Measurements from ENCODE around the gene THAP12.

Gene THAP12

DNA sequence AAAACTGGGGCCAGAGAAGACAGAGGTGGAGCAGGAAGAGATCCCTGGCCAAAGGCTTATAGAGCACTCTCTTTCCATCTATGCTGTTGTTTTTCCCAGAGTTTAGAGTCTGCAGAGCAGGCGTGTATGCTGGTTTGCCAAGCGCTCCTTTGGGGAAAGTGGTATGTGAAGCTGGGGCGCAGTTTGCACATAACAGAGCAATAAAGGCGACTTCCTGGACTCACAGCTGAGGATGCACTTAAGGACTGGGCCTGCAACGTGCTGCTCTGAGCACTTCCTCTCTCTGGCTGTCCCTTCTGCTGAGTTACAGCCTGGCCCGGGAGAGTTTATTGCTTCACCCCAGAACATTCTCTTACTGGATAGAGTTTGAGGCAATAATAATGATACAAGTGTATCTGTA is 41.7 kb downstream of the THAP12 start:
- peak; percentile 47 to 60 for DNase-seq (ENCODE audit: low read depth in 2 of 2)
- no peak overlapping the region for H3K4me3 ChIP-seq (replicated peaks in 1 of 2; ENCODE audit: low read depth in 2 of 2, low read length in 2 of 2)
- no peak for TF ChIP-seq CTCF (IDR thresholded peaks at IDR 0.05; ENCODE audit: low read depth, low read length)

GRCh38 chr11:76337923-76338322 is 43.0 kb downstream of the THAP12 start:
- no peak for TF ChIP-seq CTCF (IDR thresholded peaks at IDR 0.05; ENCODE audit: low read depth, low read length)
- DNase-seq (ENCODE audit: low read depth in 2 of 2): no peak
- no peak overlapping the region for H3K4me3 ChIP-seq (replicated peaks in 1 of 2; ENCODE audit: low read depth in 2 of 2, low read length in 2 of 2)

DNA sequence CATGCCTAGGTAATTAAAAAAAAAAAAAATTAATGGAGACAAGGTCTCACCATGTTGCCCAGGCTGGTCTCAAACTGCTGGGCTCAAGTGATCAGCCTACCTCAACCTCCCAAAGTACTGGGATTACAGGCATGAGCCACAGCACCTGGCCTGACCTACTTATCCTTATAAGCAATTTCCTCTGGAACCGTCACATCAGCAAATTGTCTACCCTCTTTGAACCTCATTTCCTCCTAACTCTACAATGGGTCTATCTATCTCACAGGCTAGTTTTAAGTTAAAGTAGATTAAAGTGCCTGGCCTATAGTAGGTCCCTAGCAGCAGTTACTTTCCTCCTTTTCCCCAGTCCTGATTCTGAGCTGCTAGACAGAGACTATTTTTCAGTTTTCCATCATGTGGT is 43.5 kb downstream of the THAP12 start:
- no peak for DNase-seq (ENCODE audit: low read depth in 2 of 2)
- no peak for TF ChIP-seq CTCF (IDR thresholded peaks at IDR 0.05; ENCODE audit: low read depth, low read length)
- no peak overlapping the region for H3K4me3 ChIP-seq (replicated peaks in 1 of 2; ENCODE audit: low read depth in 2 of 2, low read length in 2 of 2)

DNA sequence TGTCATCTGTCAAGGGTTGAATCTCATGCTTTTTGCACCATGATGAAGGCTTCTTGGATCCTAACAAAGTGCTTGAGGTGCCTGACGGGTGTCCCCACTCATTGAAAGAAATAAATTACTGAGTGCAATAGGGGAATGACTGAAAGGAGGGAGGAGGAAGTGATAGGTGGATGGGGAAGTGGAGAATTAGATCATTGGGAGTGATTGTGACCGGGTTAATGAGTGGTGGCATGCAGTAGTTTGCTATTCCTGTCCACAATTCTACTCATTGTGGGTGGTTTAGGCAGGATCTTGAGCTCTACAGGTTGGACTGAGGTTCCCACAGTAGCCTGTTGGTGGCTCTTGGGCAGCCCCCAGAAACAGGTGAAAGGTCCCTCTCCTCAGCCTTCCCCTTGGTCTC is 44.3 kb downstream of the THAP12 start:
- no peak overlapping the region for H3K4me3 ChIP-seq (replicated peaks in 1 of 2; ENCODE audit: low read depth in 2 of 2, low read length in 2 of 2)
- no peak for TF ChIP-seq CTCF (IDR thresholded peaks at IDR 0.05; ENCODE audit: low read depth, low read length)
- no peak for DNase-seq (ENCODE audit: low read depth in 2 of 2)

- DNase-seq (ENCODE audit: low read depth in 2 of 2): no peak
- TF ChIP-seq CTCF (IDR thresholded peaks at IDR 0.05; ENCODE audit: low read depth, low read length): no peak
- no peak overlapping the region for H3K4me3 ChIP-seq (replicated peaks in 1 of 2; ENCODE audit: low read depth in 2 of 2, low read length in 2 of 2)
Measured at GRCh38 chr11:76335842-76336241, 45.1 kb downstream of the THAP12 start.

- H3K4me3 ChIP-seq (replicated peaks in 1 of 2; ENCODE audit: low read depth in 2 of 2, low read length in 2 of 2): no peak overlapping the region
- no peak for DNase-seq (ENCODE audit: low read depth in 2 of 2)
- TF ChIP-seq CTCF (IDR thresholded peaks at IDR 0.05; ENCODE audit: low read depth, low read length): no peak
Measured at GRCh38 chr11:76334826-76335389, 46.0 kb downstream of the THAP12 start.

- TF ChIP-seq CTCF (IDR thresholded peaks at IDR 0.05; ENCODE audit: low read depth, low read length): no peak
- DNase-seq (ENCODE audit: low read depth in 2 of 2): no peak
- no peak overlapping the region for H3K4me3 ChIP-seq (replicated peaks in 1 of 2; ENCODE audit: low read depth in 2 of 2, low read length in 2 of 2)
Measured at GRCh38 chr11:76330651-76331050, 50.3 kb downstream of the THAP12 start.

Measured in cardiac fibroblast (primary cell).